Fibroblast of pulmonary artery (primary cell): ENCODE measurements around the gene OR6S1.

Experiments
- DNase-seq: peaks from one replicate; pipeline ENCODE4 v3.0.0-alpha.2; 2010; ENCODE audit warnings: low read depth
- H3K4me3 ChIP-seq: replicated peaks from 2 replicates; pipeline ENCODE4 v1.5.1; 2011; ENCODE audit warnings: low read depth, mild to moderate bottlenecking, control low read depth, low read length, moderate library complexity
- TF ChIP-seq, protein P1 (sequence below): IDR thresholded peaks from 2 replicates; pipeline ENCODE4 v1.5.1; 2011; ENCODE audit warnings: mild to moderate bottlenecking, control low read depth, low read length, inconsistent platforms; ENCODE audit errors: missing control alignments

OR6S1 gene

DNA sequence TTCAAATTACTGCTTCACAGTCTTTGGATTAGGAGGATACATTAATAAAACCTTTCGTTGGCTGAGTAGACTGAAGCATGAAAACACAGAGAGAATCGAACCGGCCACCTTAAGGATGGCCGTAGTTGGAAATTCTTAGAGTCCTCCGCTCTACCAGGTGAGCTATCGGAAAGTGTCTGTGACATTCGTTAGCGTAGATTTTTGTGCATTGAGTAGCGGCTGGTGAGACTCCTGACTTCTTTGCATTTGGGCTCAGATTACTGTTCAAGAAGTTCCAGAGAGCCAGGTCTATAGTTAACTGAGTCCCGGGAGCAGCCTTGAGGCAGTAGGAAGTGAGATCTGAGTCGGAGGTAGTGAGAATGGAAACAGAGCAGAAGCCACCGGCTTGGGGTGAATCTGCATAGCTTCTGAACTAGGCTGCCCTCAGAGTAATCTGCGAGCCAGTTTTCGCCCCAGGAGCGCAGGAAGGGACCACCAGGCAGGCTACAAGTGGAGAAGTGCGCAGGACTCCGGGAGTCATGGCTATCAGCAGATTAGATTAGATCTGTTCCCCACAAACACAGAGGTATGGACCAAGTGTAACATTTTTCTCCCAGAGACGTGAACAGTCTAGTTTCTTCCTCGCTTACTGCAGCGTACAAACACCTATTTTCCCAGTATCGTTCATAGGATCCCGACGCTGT lies 11.0 kb downstream of the OR6S1 start:
- TF ChIP-seq, protein P1, sequence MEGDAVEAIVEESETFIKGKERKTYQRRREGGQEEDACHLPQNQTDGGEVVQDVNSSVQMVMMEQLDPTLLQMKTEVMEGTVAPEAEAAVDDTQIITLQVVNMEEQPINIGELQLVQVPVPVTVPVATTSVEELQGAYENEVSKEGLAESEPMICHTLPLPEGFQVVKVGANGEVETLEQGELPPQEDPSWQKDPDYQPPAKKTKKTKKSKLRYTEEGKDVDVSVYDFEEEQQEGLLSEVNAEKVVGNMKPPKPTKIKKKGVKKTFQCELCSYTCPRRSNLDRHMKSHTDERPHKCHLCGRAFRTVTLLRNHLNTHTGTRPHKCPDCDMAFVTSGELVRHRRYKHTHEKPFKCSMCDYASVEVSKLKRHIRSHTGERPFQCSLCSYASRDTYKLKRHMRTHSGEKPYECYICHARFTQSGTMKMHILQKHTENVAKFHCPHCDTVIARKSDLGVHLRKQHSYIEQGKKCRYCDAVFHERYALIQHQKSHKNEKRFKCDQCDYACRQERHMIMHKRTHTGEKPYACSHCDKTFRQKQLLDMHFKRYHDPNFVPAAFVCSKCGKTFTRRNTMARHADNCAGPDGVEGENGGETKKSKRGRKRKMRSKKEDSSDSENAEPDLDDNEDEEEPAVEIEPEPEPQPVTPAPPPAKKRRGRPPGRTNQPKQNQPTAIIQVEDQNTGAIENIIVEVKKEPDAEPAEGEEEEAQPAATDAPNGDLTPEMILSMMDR = no peak
- peak; percentile 52 for DNase-seq

DNA sequence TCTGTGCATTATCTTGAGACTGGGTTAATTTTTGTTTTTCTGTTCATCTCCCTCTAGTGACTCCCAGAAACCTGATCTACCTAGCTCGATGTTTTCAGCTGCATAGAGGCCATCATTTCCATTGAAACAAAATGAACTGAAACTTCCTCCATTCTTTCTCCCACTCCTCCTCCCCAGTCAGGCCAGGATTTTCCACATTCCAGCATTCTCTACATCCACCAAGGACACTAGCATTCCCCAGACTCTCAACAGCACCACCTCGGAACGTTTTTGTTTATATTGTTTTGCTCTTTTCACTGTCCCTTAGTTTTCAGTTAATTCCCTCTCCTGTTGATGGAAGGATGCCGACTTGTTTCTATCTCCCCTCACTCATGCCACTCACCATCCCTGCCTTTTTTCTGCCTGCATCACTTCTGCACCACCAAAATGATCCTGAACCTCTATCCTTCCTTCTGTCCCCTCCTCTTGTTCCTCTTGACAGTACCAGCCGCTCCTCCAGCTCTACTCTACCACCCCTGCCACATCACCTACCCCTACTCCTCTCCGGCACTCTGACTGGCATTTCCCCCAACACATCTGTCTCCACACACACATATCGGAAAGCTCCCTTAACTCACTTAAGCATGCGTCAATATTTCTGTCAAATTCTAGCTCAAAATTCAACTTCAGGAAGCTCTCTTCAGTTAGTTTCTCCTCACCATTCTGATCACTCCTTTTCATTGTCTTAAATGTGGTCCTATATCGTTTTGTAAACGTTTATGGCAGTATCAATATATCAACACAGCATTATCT lies 13.2 kb downstream of the OR6S1 start:
- no peak overlapping the region for H3K4me3 ChIP-seq
- DNase-seq = no peak
- TF ChIP-seq, protein P1 = no peak

More for the DNA sequence above, 11.0 kb downstream of the OR6S1 start:
- peak overlapping the region; percentile 54 for H3K4me3 ChIP-seq

DNA sequence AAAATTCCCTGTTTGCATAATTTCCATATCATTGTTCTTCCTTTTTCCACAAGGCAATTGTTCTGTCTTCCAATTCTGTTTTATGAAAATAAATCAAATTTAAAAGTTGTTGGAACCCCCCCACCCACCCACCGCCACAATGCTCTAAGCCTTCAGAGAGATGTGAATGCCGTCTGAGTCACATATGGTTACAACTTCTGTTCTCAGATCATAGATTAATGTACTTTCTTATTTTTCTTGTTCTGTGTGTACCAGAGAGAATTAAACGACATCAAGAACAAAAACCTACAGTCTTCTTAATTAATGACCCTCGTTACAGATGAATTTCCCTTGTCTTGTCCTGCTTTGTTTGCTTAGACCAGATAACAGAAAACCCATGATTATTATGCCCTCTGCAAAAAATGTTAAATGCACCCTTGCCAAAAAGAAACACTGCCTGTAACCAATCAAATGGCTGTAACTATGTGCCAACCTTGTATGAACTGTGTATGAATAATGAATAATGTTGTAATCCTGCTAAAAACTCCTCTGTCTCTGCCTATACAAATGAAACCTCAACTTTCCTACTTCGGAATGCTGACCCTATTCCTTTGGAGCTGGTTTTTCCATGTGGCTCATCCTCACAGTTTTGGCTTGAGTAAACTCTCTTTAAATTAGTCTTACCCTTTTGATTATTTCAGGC lies 14.0 kb downstream of the OR6S1 start:
- peak; percentile 42 for DNase-seq
- H3K4me3 ChIP-seq = no peak overlapping the region
- TF ChIP-seq, protein P1 = no peak

DNA sequence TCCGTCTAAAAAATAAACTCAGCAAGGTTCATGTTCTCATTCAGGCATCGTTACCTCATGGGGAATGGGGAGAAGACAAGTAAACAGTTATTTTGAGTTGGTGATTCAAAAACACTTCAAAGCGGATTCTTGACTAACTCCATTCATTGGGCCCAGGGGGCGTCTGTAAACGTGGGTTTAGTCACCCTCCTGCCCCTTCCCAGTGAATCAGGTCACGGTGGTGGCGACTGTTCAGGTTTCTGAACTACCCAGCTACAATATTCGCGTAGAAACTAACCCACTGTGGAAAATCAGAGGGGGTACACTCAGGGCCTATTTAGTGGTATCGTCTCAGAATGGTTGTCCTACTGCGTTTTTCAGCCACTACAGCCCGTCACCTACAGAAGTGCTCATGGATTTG lies 15.2 kb downstream of the OR6S1 start:
- no peak for DNase-seq
- TF ChIP-seq, protein P1 = no peak
- H3K4me3 ChIP-seq = no peak overlapping the region

DNA sequence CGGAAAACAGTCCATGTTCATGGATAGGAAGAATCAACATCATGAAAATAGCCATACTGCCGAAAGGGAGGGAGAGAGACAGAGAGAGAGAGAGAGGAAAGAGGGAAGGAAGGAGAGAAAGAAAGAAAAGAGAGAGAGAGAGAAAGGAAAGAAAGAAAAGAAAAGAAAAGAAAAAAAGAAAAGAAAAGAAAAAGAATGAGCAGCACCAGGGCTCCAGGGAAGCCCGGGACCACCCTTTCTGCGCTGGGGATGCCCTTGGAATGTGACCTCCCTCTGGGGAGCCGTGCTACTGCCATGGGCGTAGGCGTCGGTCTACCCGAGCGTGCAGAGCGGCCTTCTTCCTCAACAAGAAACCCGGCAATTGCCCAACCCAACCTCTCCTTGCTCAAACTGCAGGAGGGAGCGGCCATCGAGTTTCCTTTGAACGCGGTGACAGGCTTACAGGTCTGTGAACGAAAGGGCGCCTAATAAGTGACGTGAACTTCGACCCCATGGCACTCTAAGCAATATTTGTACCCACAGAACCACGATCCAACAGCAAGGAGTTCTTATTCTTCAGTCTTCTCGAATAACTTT lies 16.9 kb downstream of the OR6S1 start:
- TF ChIP-seq, protein P1 = no peak
- peak overlapping the region; percentile 59 for H3K4me3 ChIP-seq
- DNase-seq = peak; percentile 76

DNA sequence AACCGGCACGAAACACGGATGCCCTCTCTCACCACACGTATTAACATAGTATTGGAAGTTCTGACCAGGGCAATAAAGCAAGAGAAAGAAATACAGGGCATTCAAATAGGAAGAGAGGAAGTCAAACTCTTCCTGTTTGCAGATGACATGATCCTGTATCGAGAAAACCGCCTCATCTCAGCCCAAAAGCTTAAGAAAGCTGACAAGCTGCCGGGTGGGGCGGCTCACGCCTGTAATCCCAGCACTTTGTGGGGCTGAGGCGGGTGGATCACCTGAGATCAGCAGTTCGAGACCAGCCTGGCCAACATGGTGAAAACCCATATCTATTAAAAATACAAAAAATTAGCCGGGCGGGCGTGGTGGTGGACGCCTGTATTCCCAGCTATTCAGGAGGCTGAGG lies 17.7 kb downstream of the OR6S1 start:
- TF ChIP-seq, protein P1 = no peak
- no peak for DNase-seq
- no peak overlapping the region for H3K4me3 ChIP-seq
